Heart right ventricle (tissue), 16 donors: ENCODE measurements around the gene KRTAP5-7. TPM values are rescaled to one million over a fixed set of nuclear protein-coding genes. Genes with fewer than 3 reads are reported as not detected.
"Not testable (repeated sequence)": the region's sequence is repeated elsewhere in the genome, so short reads cannot be mapped to it uniquely, and the experiment has no call there.

ENCODE experiments used
- ATAC-seq, 8 donors: fragments of 200-7000 bp; cut with Tn5 transposase; one replicate each; pipeline ENCODE4 v1.9.1; 2020; ENCODE audit warnings: mild to moderate bottlenecking in 8 of 8, moderate library complexity in 8 of 8, moderate number of reproducible peaks in 1 of 8
- DNase-seq, 2 donors: peaks; one replicate each; pipeline ENCODE4 v3.0.0-alpha.2; 2020
- H3K27ac ChIP-seq, 10 donors: fragments of 200-600 bp; sonication (generic) in 2 of 10; one replicate each; pipeline versions ENCODE4 v1.5.0 to v1.8.0; 2020 to 2022; ENCODE audit warnings: mild to moderate bottlenecking in 3 of 10
- H3K27me3 ChIP-seq, 7 donors: fragments of 200-600 bp; one replicate each; pipeline ENCODE4 v1.8.0; 2021 to 2022; ENCODE audit warnings: mild to moderate bottlenecking in 2 of 7
- H3K36me3 ChIP-seq, 9 donors: fragments of 200-600 bp; sonication (generic) in 1 of 9; one replicate each; pipeline versions ENCODE4 v1.5.0 to v1.8.0; 2020 to 2022; ENCODE audit warnings: mild to moderate bottlenecking in 2 of 9
- H3K4me1 ChIP-seq, 9 donors: fragments of 200-600 bp; sonication (generic) in 1 of 9; one replicate each; pipeline versions ENCODE4 v1.5.0 to v1.8.0; 2020 to 2022; ENCODE audit warnings: mild to moderate bottlenecking in 4 of 9
- H3K4me3 ChIP-seq, 10 donors: fragments of 200-600 bp; sonication (generic) in 2 of 10; one replicate each; pipeline versions ENCODE4 v1.5.0 to v1.8.0; 2020 to 2022; ENCODE audit warnings: mild to moderate bottlenecking in 7 of 10, moderate library complexity in 2 of 10
- H3K9me3 ChIP-seq, 11 donors: fragments of 200-600 bp in 10 of 11; sonication (generic) in 2 of 11; one replicate each; pipeline versions ENCODE4 v1.5.0 to v1.8.0; 2013 to 2022; ENCODE audit warnings: mild to moderate bottlenecking in 2 of 11, control low read depth in 1 of 11, moderate library complexity in 1 of 11
- CTCF ChIP-seq, 9 donors: fragments of 200-600 bp; sonication (generic) in 2 of 9; IDR thresholded peaks; one replicate each; pipeline versions ENCODE4 v1.5.0 to v1.8.0; 2021 to 2022; ENCODE audit warnings: antibody characterized with exemption in 9 of 9, mild to moderate bottlenecking in 5 of 9, moderate library complexity in 1 of 9
- WGBS, 2 donors: extraction: QIAGEN DNeasy Blood & Tissue Kit; methylation state at CpG; one replicate each; pipeline ENCODE4 v1.1.7; 2013; ENCODE audit warnings: inconsistent platforms in 1 of 2; 5-methylcytosine and 5-hydroxymethylcytosine counted together
- intact Hi-C, 10 donors: fragments of 100-400 bp; cut with DNase I; formaldehyde crosslinking; loops; one replicate each; pipeline versions ENCODE4 v1.11.1 to v1.14.2; 2022
- polyA plus RNA-seq, 2 donors: library from polyadenylated mRNA; stranded (reverse); fragments of 200-250 nt; gene quantifications; one replicate each; pipeline ENCODE4 v1.2.3, GENCODE V29; 2013
- total RNA-seq, 10 donors: library from RNA; stranded (reverse); fragmentation: NEBNext Ultra II Directional in 3 of 10; extraction: Animal tissue kit (Norgen Biotek cat#: 25700) in 3 of 10; gene quantifications; one replicate each; pipeline versions ENCODE4 v1.2.1 to v1.2.4, GENCODE V29; 2021 to 2023
- donor health status: Arrhythmogenic right ventricular cardiomyopathy.
- donor health status: ischemic (EF 13 %, LVEDD 7.1; RV severe dilation, severe dysfunction).
- donor health status: healthy with polysubstance abuse.
- donor health status: DM: no; HTN: yes; CAD: no.
- donor health status: DM: no; HTN: no; CAD: no.
- donor health status: ischemic (EF 25% LVEDD 6.9; RV normal size, moderate dysfunction).
- donor health status: ischemic (EF 25% LVEDD 5.7; RV mildly dilated, moderate dysfunction).
- donor health status: healthy.
- donor health status: DM: yes; HTN: yes; CAD: no.
- donor health status: Ischemic cardiomyopathy.
- donor health status: ischemic (EF 35%, LVEDD 5.7; RV mildly dilated, moderate dysfunction).
- donor health status: nonischemic (EF 11% LVEDD 7.7; RV severe dilation, severe dysfunction).
- donor health status: DM: yes; HTN: yes; CAD: no.
- donor health status: PGD.
- donor health status: ischemic (EF 29% LVEDD 5.4; RV normal size, mild dysfunction).
- donor health status: nonischemic (EF 23%, LVEDD 6.1; RV moderate dilation, normal function).

KRTAP5-7 gene
- total and polyA plus RNA-seq, 12 donors: 0.01 to 0.20 TPM; not detected in 10

GRCh38 chr11:71566081-71566620, 39.1 kb downstream of the KRTAP5-7 start:
- ATAC-seq (no peak), DNase-seq (no peak)
- H3K9me3 ChIP-seq: no peaks in the 10 kb centered on the region
- intact Hi-C loops: no loop called here
- peaks cover 0 to 4% (median 0%) of the 10 kb centered on the region in 9 donors for H3K4me1 ChIP-seq
- H3K27me3 ChIP-seq: peaks cover 0 to 36% (median 13%) of the 10 kb centered on the region in 7 donors
- no peak overlapping the region for H3K27ac ChIP-seq
- no peak for TF ChIP-seq CTCF (IDR thresholded peaks at IDR 0.05)
- 68 to 69% methylated on average over 10 of the region's 10 CpGs for WGBS, 2 donors
- H3K36me3 ChIP-seq: no peaks in the 10 kb centered on the region
- no peak overlapping the region for H3K4me3 ChIP-seq

GRCh38 chr11:71566626-71567599, 39.8 kb downstream of the KRTAP5-7 start:
- DNase-seq, H3K36me3 ChIP-seq, H3K27ac ChIP-seq, intact Hi-C loops, H3K9me3 ChIP-seq, H3K4me1 ChIP-seq, H3K4me3 ChIP-seq: not testable (repeated sequence)
- peak in 1 of 8 donors; percentile 27 for ATAC-seq
- H3K27me3 ChIP-seq: peaks cover 0 to 39% (median 13%) of the 10 kb centered on the region in 7 donors
- 52 to 58% methylated on average over 18 to 20 of the region's 21 CpGs for WGBS, 2 donors

- intact Hi-C loops, ATAC-seq: not testable (repeated sequence)
Measured at GRCh38 chr11:71567633-71568032, 40.6 kb downstream of the KRTAP5-7 start.

GRCh38 chr11:71568704-71569349, 41.8 kb downstream of the KRTAP5-7 start:
- no peak for TF ChIP-seq CTCF (IDR thresholded peaks at IDR 0.05)
- peak in 2 of 8 donors; percentile 12 to 24 for ATAC-seq

More at GRCh38 chr11:71567633-71568032, 40.6 kb downstream of the KRTAP5-7 start:
- H3K36me3 ChIP-seq, H3K27ac ChIP-seq, DNase-seq, H3K4me3 ChIP-seq, H3K9me3 ChIP-seq, H3K4me1 ChIP-seq: not testable (repeated sequence)
- 73 to 77% methylated on average over 8 of the region's 8 CpGs for WGBS, 2 donors
- H3K27me3 ChIP-seq: peaks cover 0 to 39% (median 15%) of the 10 kb centered on the region in 7 donors

GRCh38 chr11:71571101-71571850, 44.2 kb downstream of the KRTAP5-7 start:
- peak in 1 of 8 donors; percentile 31 for ATAC-seq
- intact Hi-C loops: not testable (repeated sequence)

More at GRCh38 chr11:71568704-71569349, 41.8 kb downstream of the KRTAP5-7 start:
- intact Hi-C loops: no loop called here
- Histone ChIP-seq H3K4me3 (no peak overlapping the region), H3K27ac (no peak overlapping the region), H3K4me1 (peaks cover 0 to 4% (median 0%) of the 10 kb centered on the region in 9 donors), H3K27me3 (peaks cover 0 to 37% (median 13%) of the 10 kb centered on the region in 7 donors), H3K36me3 (no peaks in the 10 kb centered on the region), H3K9me3 (no peaks in the 10 kb centered on the region)
- DNase-seq: no peak
- 63% methylated on average over 8 of the region's 8 CpGs for WGBS, 2 donors

More at GRCh38 chr11:71571101-71571850, 44.2 kb downstream of the KRTAP5-7 start:
- 84 to 88% methylated on average over 35 to 36 of the region's 39 CpGs for WGBS, 2 donors
- not testable (repeated sequence) for H3K4me1 ChIP-seq, H3K27ac ChIP-seq, H3K4me3 ChIP-seq, H3K9me3 ChIP-seq, H3K36me3 ChIP-seq, DNase-seq
- peaks cover 0 to 39% (median 13%) of the 10 kb centered on the region in 7 donors for H3K27me3 ChIP-seq
